ENCODE measurements around the gene IQCM. TPM values are rescaled to one million over a fixed set of nuclear protein-coding genes. Genes with fewer than 3 reads are reported as not detected.
"Not testable (repeated sequence)": the region's sequence is repeated elsewhere in the genome, so short reads cannot be mapped to it uniquely, and the experiment has no call there.

The IQCM gene
- total RNA-seq, 1 donor from 2014 or later = not detected

DNA sequence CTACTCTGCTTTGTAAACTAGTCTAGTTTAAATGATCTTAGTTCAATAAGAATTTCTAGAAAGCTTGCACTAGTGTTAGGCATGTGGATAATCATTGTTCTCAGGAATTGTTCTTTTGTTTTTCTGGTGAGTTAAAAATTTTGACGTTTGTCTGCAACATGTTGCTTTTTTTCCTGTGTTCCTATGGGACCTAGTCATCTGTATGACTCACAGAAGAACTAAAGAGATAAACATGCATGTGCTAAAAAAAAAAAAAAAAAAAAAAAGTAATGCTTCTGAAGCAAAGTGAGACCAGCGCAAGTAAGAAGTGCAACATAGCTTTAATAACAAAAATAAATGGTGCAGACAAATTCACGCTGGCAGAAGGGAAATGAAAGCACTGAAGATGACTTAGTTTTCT lies 471.2 kb downstream of the IQCM start:
- ATAC-seq (no peak), DNase-seq (no peak)
- H3K4me3 ChIP-seq = no peak overlapping the region
- H3K4me1 ChIP-seq = no peaks in the 10 kb centered on the region
- no peaks in the 10 kb centered on the region for H3K9me3 ChIP-seq
- no peaks in the 10 kb centered on the region for H3K36me3 ChIP-seq
- H3K27me3 ChIP-seq = no peaks in the 10 kb centered on the region
- intact Hi-C loops (cut with DNase I) = no loop called here
- H3K27ac ChIP-seq = no peak overlapping the region
- no peak for TF ChIP-seq CTCF (IDR thresholded peaks at IDR 0.05)

DNA sequence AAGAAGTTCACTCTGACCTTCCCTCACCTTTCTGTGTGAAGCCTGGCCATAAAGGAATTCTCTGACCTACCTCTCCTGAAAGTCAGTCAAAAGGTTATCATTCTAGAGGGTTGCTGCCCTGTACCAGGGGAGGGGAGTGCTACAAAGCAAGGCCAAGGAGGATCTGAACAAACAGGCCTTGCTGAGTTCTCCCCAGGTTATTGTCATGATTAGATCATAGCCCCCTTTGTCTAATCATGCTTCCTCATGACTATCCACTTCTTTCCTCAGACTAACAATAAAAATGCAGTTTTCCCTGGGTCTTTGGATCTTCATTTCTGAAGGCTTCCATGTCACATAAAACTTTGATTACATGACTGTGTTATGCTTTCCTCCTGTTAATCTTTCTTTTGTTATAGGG lies 472.0 kb downstream of the IQCM start:
- no peak for TF ChIP-seq CTCF (IDR thresholded peaks at IDR 0.05)
- Histone ChIP-seq H3K27ac (no peak overlapping the region), H3K27me3 (no peaks in the 10 kb centered on the region), H3K4me1 (no peaks in the 10 kb centered on the region), H3K4me3 (no peak overlapping the region), H3K36me3 (no peaks in the 10 kb centered on the region), H3K9me3 (no peaks in the 10 kb centered on the region)
- ATAC-seq = no peak
- DNase-seq = no peak
- intact Hi-C loops (cut with DNase I) = no loop called here

DNA sequence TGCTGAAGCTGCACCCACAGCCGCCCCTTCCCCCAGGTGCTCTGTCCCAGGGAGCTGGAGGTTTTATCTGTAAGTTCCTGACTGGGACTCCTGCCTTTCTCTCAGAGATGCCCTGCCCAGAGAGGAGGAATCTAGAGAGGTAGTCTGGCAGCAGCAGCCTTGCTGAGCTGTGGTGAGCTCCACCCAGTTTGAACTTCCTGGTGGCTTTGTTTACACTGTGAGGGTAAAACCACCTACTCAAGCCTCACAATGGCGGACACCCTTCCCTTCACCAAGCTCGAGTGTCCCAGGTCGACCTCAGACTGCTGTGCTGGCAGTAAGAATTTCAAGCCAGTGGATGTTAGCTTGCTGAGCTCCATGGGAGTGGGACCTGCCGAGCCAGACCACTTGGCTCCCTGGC lies 474.5 kb downstream of the IQCM start:
- ATAC-seq; intact Hi-C loops (cut with DNase I); H3K4me3 ChIP-seq; DNase-seq; H3K9me3 ChIP-seq; H3K4me1 ChIP-seq; H3K27me3 ChIP-seq; H3K36me3 ChIP-seq; H3K27ac ChIP-seq: not testable (repeated sequence)

DNA sequence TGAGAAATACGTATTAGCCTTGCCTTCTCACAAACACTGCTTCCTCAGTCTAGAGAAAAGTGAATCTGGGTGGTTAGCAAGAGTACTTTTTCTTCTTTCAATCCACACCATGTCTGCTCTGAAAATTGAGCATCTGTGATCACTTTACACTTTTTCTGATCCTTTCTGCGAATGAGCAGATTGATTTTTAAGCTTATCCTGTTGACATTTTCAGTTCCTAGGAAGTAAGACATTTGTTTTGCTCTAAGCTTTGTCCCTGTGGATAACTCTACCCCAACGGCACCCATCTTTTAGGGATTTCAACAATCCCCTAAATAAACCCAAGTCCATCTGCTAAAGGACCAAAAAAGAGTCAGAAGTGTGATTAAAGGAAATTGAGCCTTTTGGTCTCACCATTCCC lies 487.5 kb downstream of the IQCM start:
- Histone ChIP-seq H3K4me1 (no peaks in the 10 kb centered on the region), H3K9me3 (no peaks in the 10 kb centered on the region), H3K4me3 (no peak overlapping the region), H3K27ac (no peak overlapping the region), H3K27me3 (no peaks in the 10 kb centered on the region), H3K36me3 (no peaks in the 10 kb centered on the region)
- ATAC-seq = no peak
- TF ChIP-seq CTCF (IDR thresholded peaks at IDR 0.05) = no peak
- intact Hi-C loops (cut with DNase I) = no loop called here
- DNase-seq = no peak

DNA sequence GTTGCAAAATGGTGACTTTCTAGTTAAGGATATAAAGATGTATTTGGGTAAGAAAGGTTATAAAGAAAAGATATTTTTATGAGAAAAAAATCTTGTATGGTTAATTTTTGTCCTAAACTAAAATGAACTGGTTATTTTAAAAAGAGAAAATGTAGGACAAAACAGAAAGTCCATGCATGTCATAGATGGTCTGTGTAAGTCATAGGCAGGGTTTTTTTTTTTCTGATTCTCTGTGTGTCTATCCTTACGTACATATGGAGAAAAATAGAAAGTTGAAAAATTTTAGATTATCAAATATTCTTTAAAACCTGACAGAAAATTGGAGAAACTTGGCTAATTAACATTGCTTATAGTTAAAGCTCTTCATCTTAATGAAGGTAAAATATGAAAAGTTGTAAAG lies 493.4 kb downstream of the IQCM start:
- Histone ChIP-seq H3K4me3 (no peak overlapping the region), H3K36me3 (no peaks in the 10 kb centered on the region), H3K27ac (no peak overlapping the region), H3K9me3 (no peaks in the 10 kb centered on the region), H3K27me3 (no peaks in the 10 kb centered on the region), H3K4me1 (no peaks in the 10 kb centered on the region)
- no peak for ATAC-seq
- no peak for TF ChIP-seq CTCF (IDR thresholded peaks at IDR 0.05)
- DNase-seq = no peak
- intact Hi-C loops (cut with DNase I) = no loop called here

DNA sequence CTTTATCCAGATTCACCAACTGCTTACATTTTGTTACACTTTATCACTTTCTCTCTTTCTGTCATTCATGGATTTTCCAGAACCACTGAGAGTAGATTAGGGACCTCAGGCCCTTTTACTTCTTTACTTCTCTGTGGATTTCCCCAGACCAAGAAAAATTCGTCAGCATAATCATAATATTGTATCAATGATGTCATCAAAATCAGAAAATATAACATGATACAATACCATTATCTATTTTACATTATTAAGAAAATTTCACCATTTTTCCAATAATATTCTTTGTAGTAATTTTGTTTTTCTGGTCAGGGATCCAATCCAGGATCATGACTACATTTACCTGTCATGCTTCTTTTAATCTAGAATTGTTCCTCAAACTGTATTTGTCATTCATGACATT lies 494.2 kb downstream of the IQCM start:
- H3K4me1 ChIP-seq = no peaks in the 10 kb centered on the region
- intact Hi-C loops (cut with DNase I) = no loop called here
- no peaks in the 10 kb centered on the region for H3K36me3 ChIP-seq
- no peak overlapping the region for H3K27ac ChIP-seq
- H3K27me3 ChIP-seq = no peaks in the 10 kb centered on the region
- no peak for TF ChIP-seq CTCF (IDR thresholded peaks at IDR 0.05)
- no peaks in the 10 kb centered on the region for H3K9me3 ChIP-seq
- DNase-seq = no peak
- no peak overlapping the region for H3K4me3 ChIP-seq
- no peak for ATAC-seq
